ENCODE results near the gene GPR146. TPM values are rescaled to one million over a fixed set of nuclear protein-coding genes. Genes with fewer than 3 reads are reported as not detected.

The GPR146 gene
- total and polyA plus RNA-seq, 9 of the 15 experiments (the other 6 are each of a cell fraction or from before 2014, with no cell fraction given): 0.22 to 3.6 (median 0.64) TPM; not detected in 2

DNA sequence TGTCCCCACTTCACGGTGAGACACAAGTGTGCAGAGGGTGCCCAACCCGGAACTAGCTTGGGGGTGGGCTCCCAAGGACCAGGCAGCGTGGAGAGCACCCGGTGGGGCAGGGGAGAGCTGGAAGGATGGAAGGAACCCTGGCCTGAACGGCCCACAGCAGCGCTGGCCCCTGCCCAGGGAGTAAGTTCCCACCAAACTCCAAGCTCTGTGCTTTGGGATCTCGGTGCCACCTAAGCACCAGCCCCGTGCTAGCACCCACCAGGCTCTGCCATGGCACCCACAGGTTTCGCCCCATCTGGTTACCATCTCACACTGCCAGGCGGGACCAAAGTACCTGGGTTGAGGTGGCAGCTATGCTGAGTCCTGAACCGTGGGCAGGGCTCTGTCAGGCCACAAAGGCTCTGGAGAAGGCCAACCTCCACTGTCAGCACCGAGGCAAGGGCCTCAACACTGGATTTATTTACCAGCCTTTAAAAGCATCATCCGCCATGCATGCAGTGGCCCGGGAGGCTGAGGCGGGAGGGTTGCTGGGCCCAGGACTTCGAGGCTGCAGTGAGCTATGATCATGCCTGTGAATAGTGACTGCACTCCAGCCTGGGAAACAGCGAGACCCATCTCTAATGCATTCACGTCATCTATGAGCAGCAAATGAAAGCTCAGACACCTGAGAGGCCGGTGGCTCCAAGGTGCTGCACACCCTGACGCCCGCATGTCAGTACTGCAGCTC, 59.6 kb downstream of the GPR146 start:
- no peak for DNase-seq (ENCODE audit: extremely low read depth in 1 of 4, low spot score in 3 of 4)
- Histone ChIP-seq H3K9ac (ENCODE audit: insufficient read depth in 1 of 2, low read depth in 2 of 2, low read length in 2 of 2) (peak overlapping the region in 1 of 2 experiments; percentile 65; a peak in 2 of 4 replicates), H3K79me2 (ENCODE audit: control insufficient read depth, insufficient read depth, low read length) (peaks cover 3% of the 10 kb centered on the region; the same call in 1 of the 3 replicates), H3K36me3 (ENCODE audit: control insufficient read depth, insufficient read depth, low read length) (no peaks in the 10 kb centered on the region; the same call in 2 of the 3 replicates), H3K27me3 (ENCODE audit: control insufficient read depth in 2 of 2, insufficient read depth in 2 of 2, low read length in 2 of 2) (no peaks in the 10 kb centered on the region), H3K27ac (ENCODE audit: extremely low read depth, low read depth, low read length) (no peak overlapping the region), H3K9me1 (ENCODE audit: control insufficient read depth, insufficient read depth, low read length) (no peaks in the 10 kb centered on the region), H3K4me3 (no peak overlapping the region), H2AFZ (ENCODE audit: low read depth, low read length) (no peak overlapping the region), H4K20me1 (replicated peaks; ENCODE audit: control insufficient read depth, insufficient read depth, low read length) (no peaks in the 10 kb centered on the region; the same call in 1 of the 2 replicates), H3K4me2 (ENCODE audit: insufficient read depth, low read length) (no peak overlapping the region), H3K9me3 (replicated peaks; ENCODE audit: control insufficient read depth, insufficient read depth, low read depth, low read length) (no peaks in the 10 kb centered on the region), H3K4me1 (replicated peaks in 1 of 2; ENCODE audit: control insufficient read depth in 2 of 2, insufficient read depth in 2 of 2, low read length in 2 of 2) (peaks cover 0 to 37% of the 10 kb centered on the region in 2 experiments; a peak in 1 of 5 replicates)
- 89% methylated on average over 17 of the region's 21 CpGs for WGBS (ENCODE audit: insufficient coverage, low coverage, missing lambda C conversion rate)
- no peak for ATAC-seq
- ChIA-PET CTCF (ENCODE audit: low intra/inter-chr PET ratio) (no interaction called here), POLR2A (interaction anchor here (0.5 to 1.0 kb wide), 2 partner anchors 9 to 484 kb away, joined by 3 read pairs; no protein-coding TSS in a partner anchor)
- no TSS peak for BruUV-seq (replicated peaks)
- no peak for FAIRE-seq
- in situ Hi-C loops (cut with MboI): no loop called here
- intact Hi-C loops (cut with micrococcal nuclease): no loop called here
- no peak for TF ChIP-seq NUFIP1 (IDR thresholded peaks at IDR 0.05; ENCODE audit: partially characterized antibody)
- no peak for TF ChIP-seq ZNF212 (CRISPR knock-in tag; IDR thresholded peaks at IDR 0.05)
- TF ChIP-seq HSF4 (CRISPR knock-in tag; IDR thresholded peaks at IDR 0.05; ENCODE audit: borderline replicate concordance): no peak
- TF ChIP-seq MAZ (CRISPR knock-in tag; conservative IDR thresholded peaks at IDR 0.05 in 1 of 2, IDR thresholded peaks at IDR 0.05 in 1 of 2): no peak
- TF ChIP-seq, protein P1, sequence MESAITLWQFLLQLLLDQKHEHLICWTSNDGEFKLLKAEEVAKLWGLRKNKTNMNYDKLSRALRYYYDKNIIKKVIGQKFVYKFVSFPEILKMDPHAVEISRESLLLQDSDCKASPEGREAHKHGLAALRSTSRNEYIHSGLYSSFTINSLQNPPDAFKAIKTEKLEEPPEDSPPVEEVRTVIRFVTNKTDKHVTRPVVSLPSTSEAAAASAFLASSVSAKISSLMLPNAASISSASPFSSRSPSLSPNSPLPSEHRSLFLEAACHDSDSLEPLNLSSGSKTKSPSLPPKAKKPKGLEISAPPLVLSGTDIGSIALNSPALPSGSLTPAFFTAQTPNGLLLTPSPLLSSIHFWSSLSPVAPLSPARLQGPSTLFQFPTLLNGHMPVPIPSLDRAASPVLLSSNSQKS (CRISPR knock-in tag; IDR thresholded peaks at IDR 0.05): no peak
- TF ChIP-seq, protein P2, sequence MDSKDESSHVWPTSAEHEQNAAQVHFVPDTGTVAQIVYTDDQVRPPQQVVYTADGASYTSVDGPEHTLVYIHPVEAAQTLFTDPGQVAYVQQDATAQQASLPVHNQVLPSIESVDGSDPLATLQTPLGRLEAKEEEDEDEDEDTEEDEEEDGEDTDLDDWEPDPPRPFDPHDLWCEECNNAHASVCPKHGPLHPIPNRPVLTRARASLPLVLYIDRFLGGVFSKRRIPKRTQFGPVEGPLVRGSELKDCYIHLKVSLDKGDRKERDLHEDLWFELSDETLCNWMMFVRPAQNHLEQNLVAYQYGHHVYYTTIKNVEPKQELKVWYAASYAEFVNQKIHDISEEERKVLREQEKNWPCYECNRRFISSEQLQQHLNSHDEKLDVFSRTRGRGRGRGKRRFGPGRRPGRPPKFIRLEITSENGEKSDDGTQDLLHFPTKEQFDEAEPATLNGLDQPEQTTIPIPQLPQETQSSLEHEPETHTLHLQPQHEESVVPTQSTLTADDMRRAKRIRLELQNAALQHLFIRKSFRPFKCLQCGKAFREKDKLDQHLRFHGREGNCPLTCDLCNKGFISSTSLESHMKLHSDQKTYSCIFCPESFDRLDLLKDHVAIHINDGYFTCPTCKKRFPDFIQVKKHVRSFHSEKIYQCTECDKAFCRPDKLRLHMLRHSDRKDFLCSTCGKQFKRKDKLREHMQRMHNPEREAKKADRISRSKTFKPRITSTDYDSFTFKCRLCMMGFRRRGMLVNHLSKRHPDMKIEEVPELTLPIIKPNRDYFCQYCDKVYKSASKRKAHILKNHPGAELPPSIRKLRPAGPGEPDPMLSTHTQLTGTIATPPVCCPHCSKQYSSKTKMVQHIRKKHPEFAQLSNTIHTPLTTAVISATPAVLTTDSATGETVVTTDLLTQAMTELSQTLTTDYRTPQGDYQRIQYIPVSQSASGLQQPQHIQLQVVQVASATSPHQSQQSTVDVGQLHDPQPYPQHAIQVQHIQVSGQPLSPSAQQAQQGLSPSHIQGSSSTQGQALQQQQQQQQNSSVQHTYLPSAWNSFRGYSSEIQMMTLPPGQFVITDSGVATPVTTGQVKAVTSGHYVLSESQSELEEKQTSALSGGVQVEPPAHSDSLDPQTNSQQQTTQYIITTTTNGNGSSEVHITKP (IDR thresholded peaks at IDR 0.05; ENCODE audit: partially characterized antibody): no peak
- TF ChIP-seq HNRNPUL1 (IDR thresholded peaks at IDR 0.05; ENCODE audit: low read length): no peak
- TF ChIP-seq POLR3G (IDR thresholded peaks at IDR 0.05; ENCODE audit: extremely low read depth, insufficient read length, insufficient replicate concordance): no peak
- no peak for TF ChIP-seq GTF2A2 (tag; IDR thresholded peaks at IDR 0.05)
- TF ChIP-seq FOXK2 (conservative IDR thresholded peaks at IDR 0.05 in 1 of 2, IDR thresholded peaks at IDR 0.05 in 1 of 2; ENCODE audit: low read depth in 2 of 2): no peak
- TF ChIP-seq TCF7 (IDR thresholded peaks at IDR 0.05; ENCODE audit: borderline replicate concordance): no peak
- TF ChIP-seq SPI1 (IDR thresholded peaks at IDR 0.05; ENCODE audit: borderline replicate concordance, low read depth, low read length): no peak
- no peak for TF ChIP-seq CEBPB (tag; IDR thresholded peaks at IDR 0.05)
- no peak for TF ChIP-seq ZNF23 (CRISPR knock-in tag; IDR thresholded peaks at IDR 0.05)
- TF ChIP-seq TCFL5 (CRISPR knock-in tag; conservative IDR thresholded peaks at IDR 0.05): no peak
- TF ChIP-seq ETV1 (tag; conservative IDR thresholded peaks at IDR 0.05; ENCODE audit: low read depth): no peak
